WTC11 (cell line): ENCODE results near the gene RASGRP3. TPM values are rescaled to one million over a fixed set of nuclear protein-coding genes. Genes with fewer than 3 reads are reported as not detected.

Experiments used
- ATAC-seq: fragments of 200-7000 bp; cut with Tn5 transposase; 2 replicates; pipeline ENCODE4 v1.10.0; 2021; ENCODE audit warnings: mild to moderate bottlenecking, moderate library complexity
- CTCF ChIA-PET: fragments of 300-600 bp; sonication (Branson Sonifier 250); formaldehyde crosslinking; loops from one replicate; lab custom pipeline; 2021; ENCODE audit warnings: antibody characterized with exemption; lab: Charles Lee
- POLR2A ChIA-PET: fragments of 350-600 bp; sonication (Branson Sonifier 250); formaldehyde crosslinking; loops from one replicate; lab custom pipeline; 2021; ENCODE audit warnings: antibody characterized with exemption; lab: Charles Lee
- DNase-seq: peaks from one replicate; pipeline ENCODE4 v3.0.0; 2021; ENCODE audit warnings: low spot score
- H3K27ac Mint-ChIP-seq: 2 replicates; pipeline ENCODE4 v1.8.0; 2021; ENCODE audit warnings: mixed read lengths
- H3K27me3 Mint-ChIP-seq: 2 replicates; pipeline ENCODE4 v1.8.0; 2021; ENCODE audit warnings: low read depth, mild to moderate bottlenecking, moderate library complexity, mixed read lengths
- H3K36me3 Mint-ChIP-seq: 2 replicates; pipeline ENCODE4 v1.8.0; 2021; ENCODE audit warnings: mixed read lengths
- H3K4me1 Mint-ChIP-seq: 2 replicates; pipeline ENCODE4 v1.8.0; 2022; ENCODE audit warnings: mixed read lengths
- H3K4me3 Mint-ChIP-seq: 2 replicates; pipeline ENCODE4 v1.8.0; 2021; ENCODE audit warnings: mild to moderate bottlenecking, moderate library complexity, mixed read lengths
- H3K9me3 Mint-ChIP-seq: 2 replicates; pipeline ENCODE4 v1.8.0; 2021; ENCODE audit warnings: mixed read lengths
- ATF3 ChIP-seq: sonication (generic); formaldehyde crosslinking; conservative IDR thresholded peaks from 2 replicates; pipeline ENCODE4 v1.8.1; 2022; ENCODE audit warnings: mild to moderate bottlenecking, missing genetic modification reagents
- E2F4 ChIP-seq: sonication (generic); formaldehyde crosslinking; IDR thresholded peaks from 2 replicates; pipeline ENCODE4 v1.8.1; 2022; ENCODE audit warnings: low read depth, mild to moderate bottlenecking, moderate library complexity, missing genetic modification reagents, borderline replicate concordance
- FOXK1 ChIP-seq: sonication (generic); formaldehyde crosslinking; IDR thresholded peaks from 2 replicates; pipeline ENCODE4 v1.8.0; 2022; ENCODE audit warnings: mild to moderate bottlenecking, moderate library complexity, missing genetic modification reagents
- FOXP1 ChIP-seq: sonication (generic); formaldehyde crosslinking; IDR thresholded peaks from 2 replicates; pipeline ENCODE4 v1.8.0; 2022; ENCODE audit warnings: missing genetic modification reagents, mild to moderate bottlenecking, moderate library complexity, borderline replicate concordance
- HMGXB4 ChIP-seq: sonication (generic); formaldehyde crosslinking; IDR thresholded peaks from 2 replicates; pipeline ENCODE4 v1.8.1; 2023; ENCODE audit warnings: mild to moderate bottlenecking, moderate library complexity, missing genetic modification reagents
- IRF2 ChIP-seq: sonication (generic); formaldehyde crosslinking; IDR thresholded peaks from 2 replicates; pipeline ENCODE4 v1.8.0; 2022; ENCODE audit warnings: low read depth, missing genetic modification reagents, borderline replicate concordance
- JAZF1 ChIP-seq: fragments of 250-450 bp; sonication (Bioruptor Pico); IDR thresholded peaks from 2 replicates; pipeline ENCODE4 v1.9.0; 2021; ENCODE audit warnings: moderate library complexity, mild to moderate bottlenecking, inconsistent platforms
- PRDM15 ChIP-seq: sonication (generic); formaldehyde crosslinking; IDR thresholded peaks from 2 replicates; pipeline ENCODE4 v1.8.0; 2022; ENCODE audit warnings: missing genetic modification reagents
- SOX15 ChIP-seq: fragments of 250-450 bp; sonication (Bioruptor Pico); IDR thresholded peaks from 2 replicates; pipeline ENCODE4 v1.9.0; 2021; ENCODE audit warnings: mild to moderate bottlenecking
- STAT6 ChIP-seq: sonication (generic); formaldehyde crosslinking; conservative IDR thresholded peaks from 2 replicates; pipeline ENCODE4 v1.8.1; 2023; ENCODE audit warnings: mild to moderate bottlenecking, low read depth, missing genetic modification reagents, moderate library complexity
- TP53 ChIP-seq: sonication (generic); formaldehyde crosslinking; IDR thresholded peaks from 2 replicates; pipeline ENCODE4 v1.8.1; 2023; ENCODE audit warnings: mild to moderate bottlenecking, missing genetic modification reagents
- ZNF396 ChIP-seq: fragments of 250-450 bp; sonication (Bioruptor Pico); IDR thresholded peaks from 2 replicates; pipeline ENCODE4 v1.8.0; 2021; ENCODE audit warnings: mild to moderate bottlenecking, moderate library complexity, borderline replicate concordance
- ZNF423 ChIP-seq: fragments of 250-450 bp; sonication (Bioruptor Pico); IDR thresholded peaks from 2 replicates; pipeline ENCODE4 v2.1.2; 2022; ENCODE audit warnings: mild to moderate bottlenecking, moderate library complexity
- ZNF532 ChIP-seq: fragments of 250-450 bp; sonication (Bioruptor Pico); IDR thresholded peaks from 2 replicates; pipeline ENCODE4 v1.9.0; 2021; ENCODE audit warnings: mild to moderate bottlenecking, borderline replicate concordance
- total RNA-seq: library from RNA; stranded (reverse); gene quantifications from 3 replicates; pipeline ENCODE4 v1.2.3, GENCODE V29; 2021
- TF ChIP-seq, protein P1 (sequence below): sonication (generic); formaldehyde crosslinking; IDR thresholded peaks from 2 replicates; pipeline ENCODE4 v1.8.0; 2022; ENCODE audit warnings: mild to moderate bottlenecking, missing genetic modification reagents

RASGRP3 gene
- total RNA-seq, 1 experiment from 2014 or later: 0.11 TPM

GRCh38 chr2:33530690-33531548 lies 54.5 kb downstream of the RASGRP3 start:
- DNase-seq (no peak), ATAC-seq (no peak)
- H3K4me1 Mint-ChIP-seq: peaks cover 2% of the 10 kb centered on the region; the same call in 1 of the 2 replicates
- H3K27ac Mint-ChIP-seq: no peak overlapping the region
- TF ChIP-seq ATF3 (CRISPR knock-in tag): no peak
- TF ChIP-seq ZNF423 (CRISPR knock-in tag): no peak
- TF ChIP-seq TP53 (CRISPR knock-in tag): no peak
- no peak for TF ChIP-seq JAZF1 (CRISPR knock-in tag)
- TF ChIP-seq HMGXB4: no peak
- H3K36me3 Mint-ChIP-seq: no peaks in the 10 kb centered on the region
- ChIA-PET POLR2A (no interaction called here), CTCF (no interaction called here)
- H3K27me3 Mint-ChIP-seq: no peaks in the 10 kb centered on the region
- H3K9me3 Mint-ChIP-seq: no peaks in the 10 kb centered on the region
- H3K4me3 Mint-ChIP-seq: no peak overlapping the region

DNA sequence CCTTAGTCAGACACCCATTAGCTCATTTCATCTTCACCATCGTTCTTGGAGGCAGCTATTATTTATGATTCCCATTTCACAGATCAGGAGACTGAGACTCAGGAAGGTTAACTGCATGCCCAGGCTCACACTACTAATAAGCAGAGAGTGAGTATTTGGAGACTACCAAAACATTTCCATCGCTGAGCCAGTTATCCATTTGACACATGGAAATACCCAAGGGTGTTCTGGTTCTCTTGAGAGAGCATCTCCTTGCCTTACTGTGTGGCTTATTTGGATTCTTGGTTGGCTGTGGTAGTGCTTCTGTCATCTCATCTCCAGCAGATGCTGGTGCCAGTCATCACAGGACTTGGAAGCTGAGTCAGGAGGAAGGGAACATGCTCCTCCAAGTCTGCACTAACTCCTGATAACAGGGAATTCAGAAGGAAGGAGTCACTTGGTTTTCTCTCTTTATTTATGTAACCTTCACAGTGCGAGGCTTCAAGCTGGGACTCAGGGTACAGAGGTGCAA lies 55.2 kb downstream of the RASGRP3 start:
- no peak for ATAC-seq
- H3K9me3 Mint-ChIP-seq: peaks cover 1% of the 10 kb centered on the region; the same call in 1 of the 2 replicates
- no peak overlapping the region for H3K27ac Mint-ChIP-seq
- no peaks in the 10 kb centered on the region for H3K36me3 Mint-ChIP-seq
- TF ChIP-seq SOX15 (CRISPR knock-in tag): no peak
- H3K4me1 Mint-ChIP-seq: peaks cover 2% of the 10 kb centered on the region; the same call in 1 of the 2 replicates
- ChIA-PET POLR2A (no interaction called here), CTCF (interaction anchor here (0.6 kb wide), 1 partner anchor 11 kb away, joined by 4 read pairs; no protein-coding TSS in a partner anchor)
- no peak for DNase-seq
- H3K27me3 Mint-ChIP-seq: no peaks in the 10 kb centered on the region
- no peak overlapping the region for H3K4me3 Mint-ChIP-seq

GRCh38 chr2:33532146-33532545 lies 55.7 kb downstream of the RASGRP3 start:
- Mint-ChIP-seq H3K36me3 (no peaks in the 10 kb centered on the region), H3K4me1 (peaks cover 2% of the 10 kb centered on the region; the same call in 1 of the 2 replicates), H3K9me3 (peaks cover 4% of the 10 kb centered on the region; the same call in 1 of the 2 replicates), H3K27me3 (no peaks in the 10 kb centered on the region), H3K27ac (no peak overlapping the region), H3K4me3 (no peak overlapping the region)
- CTCF ChIA-PET: interaction anchor here (0.6 kb wide), 1 partner anchor 11 kb away, joined by 4 read pairs; no protein-coding TSS in a partner anchor
- no peak for DNase-seq
- POLR2A ChIA-PET: no interaction called here
- no peak for ATAC-seq
- TF ChIP-seq FOXP1 (CRISPR knock-in tag) (no peak), E2F4 (CRISPR knock-in tag) (no peak), ZNF396 (CRISPR knock-in tag) (no peak), FOXK1 (CRISPR knock-in tag) (no peak), PRDM15 (CRISPR knock-in tag) (no peak), ZNF532 (CRISPR knock-in tag) (no peak), STAT6 (CRISPR knock-in tag) (no peak), IRF2 (no peak)
- TF ChIP-seq, protein P1, sequence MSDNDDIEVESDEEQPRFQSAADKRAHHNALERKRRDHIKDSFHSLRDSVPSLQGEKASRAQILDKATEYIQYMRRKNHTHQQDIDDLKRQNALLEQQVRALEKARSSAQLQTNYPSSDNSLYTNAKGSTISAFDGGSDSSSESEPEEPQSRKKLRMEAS (CRISPR knock-in tag): no peak
